GM21423 (cell line): ENCODE results near the gene DCAF11.

ENCODE experiments used
- ATAC-seq: cut with Tn5 transposase; IDR thresholded peaks from one replicate; pipeline ENCODE4 v1.9.1; 2021; ENCODE audit warnings: mild to moderate bottlenecking, moderate library complexity; ENCODE audit not compliant: unreplicated experiment

The DCAF11 gene

DNA sequence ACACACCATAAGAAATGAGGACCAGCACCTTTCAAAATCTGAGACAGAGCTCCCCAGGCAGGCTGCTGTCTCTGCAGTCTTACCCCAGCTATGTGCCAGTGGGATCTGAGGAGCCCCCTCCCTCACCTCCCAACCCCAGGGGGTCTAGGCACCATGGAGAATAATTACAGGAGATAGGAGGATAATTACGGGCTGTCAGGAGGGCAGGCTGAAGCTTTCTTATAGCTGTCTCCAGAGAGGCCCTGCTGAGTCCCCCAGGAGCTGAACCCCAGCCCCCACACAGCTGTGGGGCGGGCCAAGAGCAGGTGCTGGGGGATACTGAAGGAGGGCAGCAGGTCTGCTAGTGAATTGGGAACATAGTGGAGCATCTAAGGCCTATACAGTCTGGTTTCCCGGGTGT, 36.4 kb upstream of the DCAF11 start:
- ATAC-seq = no peak

DNA sequence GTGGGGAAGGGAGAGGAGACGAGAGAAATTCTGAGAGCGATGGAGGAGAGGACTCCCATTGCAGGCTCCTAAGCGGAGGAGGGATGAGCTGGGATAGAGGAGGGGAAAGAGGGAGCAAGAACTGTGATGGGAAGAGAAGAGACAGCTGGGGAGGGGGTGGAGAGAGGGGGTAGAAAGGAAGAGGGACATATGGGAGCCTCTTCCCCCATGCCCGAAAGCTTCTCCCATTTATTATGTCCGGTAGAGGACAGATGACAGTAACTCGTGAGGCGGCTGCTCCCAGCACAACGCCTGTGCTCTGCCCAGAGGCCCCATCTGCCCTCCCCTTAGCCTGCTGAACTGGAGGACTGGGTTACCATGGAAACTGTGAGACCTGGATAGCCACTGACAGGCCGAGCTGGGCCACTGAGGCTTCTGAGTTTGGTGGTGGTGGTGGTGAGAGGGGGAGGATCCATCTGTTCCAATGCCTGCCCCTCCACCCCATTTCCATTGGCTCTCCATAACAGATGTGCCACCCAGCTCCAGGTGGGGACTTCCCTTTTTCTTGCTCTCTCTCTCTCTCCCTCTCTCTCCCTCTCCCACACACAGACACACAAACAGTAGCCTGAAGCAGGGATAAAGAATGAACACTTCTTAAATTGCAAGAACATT, 35.0 kb upstream of the DCAF11 start:
- ATAC-seq = no peak

DNA sequence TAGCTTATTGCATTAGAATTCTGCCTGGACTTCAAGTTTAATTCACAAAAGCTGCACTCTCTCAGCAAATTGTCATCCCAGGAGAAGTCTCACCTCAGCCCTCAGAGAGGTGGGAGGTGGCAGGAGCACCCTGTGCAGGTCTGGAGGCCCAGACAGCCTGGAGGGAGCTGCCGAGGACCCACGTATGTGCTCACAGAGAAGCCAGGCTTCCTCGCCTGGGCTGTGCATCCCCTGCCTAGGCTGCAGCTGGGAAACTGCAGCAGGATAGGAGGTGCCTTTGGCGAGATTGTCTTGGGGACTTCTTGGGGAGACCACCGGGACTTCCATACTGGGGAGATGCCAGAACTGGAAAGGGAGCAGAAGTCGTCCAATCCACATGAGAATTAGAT, 34.4 kb upstream of the DCAF11 start:
- ATAC-seq = no peak

DNA sequence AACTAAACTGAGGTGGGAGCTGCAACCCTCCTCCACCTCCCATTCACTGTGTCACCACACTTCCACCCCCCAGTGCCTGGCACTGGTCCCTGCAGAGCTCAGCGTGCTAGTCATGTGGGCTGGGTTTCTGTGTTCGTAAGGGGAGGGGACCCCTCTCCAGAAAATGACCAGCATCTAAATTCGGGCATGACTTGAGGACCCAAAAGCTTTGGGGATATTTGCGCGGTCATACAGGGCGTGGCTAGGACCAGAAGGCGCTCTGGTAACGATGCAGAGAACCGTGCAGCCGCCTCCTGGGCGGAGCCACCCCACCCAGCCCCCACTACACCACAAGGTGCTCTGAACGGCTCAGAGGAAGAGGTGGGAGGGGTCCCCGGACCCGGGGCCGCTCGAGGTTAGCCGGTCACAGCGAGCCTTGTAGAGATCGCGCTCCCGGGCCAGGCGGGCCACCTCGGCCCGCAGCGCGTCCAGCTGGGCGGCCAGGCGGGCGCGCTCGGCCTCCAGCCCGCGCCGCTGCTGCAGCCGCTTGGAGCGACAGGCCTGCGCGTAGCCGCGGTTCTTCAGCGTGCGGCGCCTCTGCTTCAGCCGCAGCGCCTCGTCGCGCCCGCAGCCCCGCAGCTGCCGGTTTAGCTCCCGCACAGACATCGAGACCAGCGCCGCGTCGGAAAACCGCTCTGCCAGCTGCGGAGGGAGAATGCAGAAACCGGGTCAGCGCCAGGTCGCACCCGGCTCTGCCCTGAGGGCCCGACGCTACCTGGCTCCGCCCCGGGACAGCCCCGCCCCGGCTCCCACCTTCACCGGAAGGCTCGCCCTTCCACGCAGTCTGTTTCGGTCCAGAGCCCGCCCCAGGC, 33.5 kb upstream of the DCAF11 start:
- ATAC-seq = peak; percentile 82

DNA sequence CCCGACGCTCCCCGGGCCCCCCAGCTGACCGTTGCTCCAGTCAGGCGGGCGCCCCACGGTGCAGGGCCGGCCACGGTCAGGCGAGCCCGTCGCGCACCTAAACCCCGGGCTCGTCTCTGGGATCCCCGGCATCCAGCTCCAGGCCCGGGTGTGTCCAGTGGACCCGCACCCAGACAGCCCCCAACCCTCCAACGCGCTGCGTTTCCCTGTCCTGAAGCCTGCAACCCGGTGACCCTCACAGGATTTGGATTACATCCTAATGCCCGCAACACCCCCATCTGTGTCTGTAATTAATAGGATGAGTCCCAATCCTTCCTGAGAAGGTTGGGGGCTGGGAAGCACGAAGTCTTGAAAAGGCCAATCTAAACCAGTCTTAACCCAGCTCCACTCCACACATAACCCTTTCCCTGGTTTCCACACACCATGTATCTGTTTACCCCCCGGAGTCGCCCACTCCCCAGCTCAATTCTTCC, 32.8 kb upstream of the DCAF11 start:
- ATAC-seq = no peak

DNA sequence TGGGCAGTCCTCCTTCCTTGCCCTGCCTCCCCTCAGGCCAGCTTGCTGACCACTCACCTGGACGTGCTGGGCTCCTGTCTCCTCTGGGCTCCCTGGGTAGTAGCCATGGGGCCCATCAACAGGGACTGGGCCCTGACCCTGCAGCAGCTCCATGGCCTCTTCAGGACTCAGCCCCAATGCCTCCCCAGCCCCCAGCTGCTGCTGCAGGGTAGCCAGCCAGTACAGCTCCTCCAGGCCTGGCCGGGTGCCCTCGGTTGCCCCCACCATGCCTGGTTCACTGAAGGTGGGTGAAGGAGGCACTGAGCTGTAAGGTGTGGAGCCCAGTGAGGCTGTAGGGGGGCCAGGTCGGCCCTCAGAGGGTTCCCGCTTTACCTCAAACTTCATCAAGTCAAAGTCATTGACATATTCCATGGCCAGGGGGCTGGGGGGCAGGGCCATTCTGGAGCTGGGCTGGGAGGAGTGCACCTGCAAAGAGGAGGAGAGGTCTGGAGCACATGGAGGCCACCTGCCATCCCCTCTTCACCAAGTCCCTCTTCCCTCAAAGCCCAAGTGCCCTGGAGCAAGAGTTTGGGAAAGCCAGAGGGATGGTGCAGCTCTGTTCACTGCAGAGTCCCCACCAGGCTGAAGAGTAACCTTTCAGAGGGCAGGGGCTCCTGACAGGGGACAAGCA, 32.0 kb upstream of the DCAF11 start:
- ATAC-seq = no peak

DNA sequence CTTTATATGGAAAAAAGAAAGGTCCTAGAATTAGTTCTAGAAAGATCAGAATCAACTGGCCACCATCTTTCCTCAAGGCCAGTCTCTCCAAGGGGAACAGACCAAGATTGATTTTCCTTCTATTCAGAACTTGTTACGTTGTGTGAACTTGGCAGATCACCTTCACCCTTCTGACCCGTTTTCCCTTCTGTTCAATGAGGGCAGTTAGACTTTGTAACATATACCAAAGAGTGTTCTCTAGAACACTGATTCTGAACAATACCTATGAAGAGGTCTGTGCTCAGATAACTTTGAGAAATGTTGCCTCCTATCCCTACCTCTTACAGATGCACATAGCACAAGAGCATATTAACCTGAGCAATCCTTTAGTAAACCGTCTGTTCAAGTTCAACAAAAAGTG, 31.1 kb upstream of the DCAF11 start:
- no peak for ATAC-seq

DNA sequence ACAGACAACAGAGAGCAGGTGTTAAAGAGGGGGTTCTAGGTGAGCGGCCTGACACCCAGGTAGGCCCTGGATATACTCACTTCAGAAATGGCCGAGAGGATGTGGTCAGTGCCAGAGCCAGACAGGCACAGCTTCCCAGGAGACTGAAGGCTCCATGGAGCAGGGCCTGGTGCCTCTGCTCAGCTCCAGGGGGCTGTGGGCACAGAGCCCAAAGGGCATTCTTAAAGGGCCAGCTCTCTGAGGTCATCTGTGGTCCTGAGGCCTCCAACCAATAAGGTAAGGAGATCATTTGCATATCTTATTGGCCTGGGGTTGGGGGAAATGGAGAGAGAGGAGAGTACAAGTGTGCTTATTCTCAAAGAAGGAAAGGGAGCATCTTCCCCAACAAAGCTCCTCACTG, 30.1 kb upstream of the DCAF11 start:
- ATAC-seq = no peak

DNA sequence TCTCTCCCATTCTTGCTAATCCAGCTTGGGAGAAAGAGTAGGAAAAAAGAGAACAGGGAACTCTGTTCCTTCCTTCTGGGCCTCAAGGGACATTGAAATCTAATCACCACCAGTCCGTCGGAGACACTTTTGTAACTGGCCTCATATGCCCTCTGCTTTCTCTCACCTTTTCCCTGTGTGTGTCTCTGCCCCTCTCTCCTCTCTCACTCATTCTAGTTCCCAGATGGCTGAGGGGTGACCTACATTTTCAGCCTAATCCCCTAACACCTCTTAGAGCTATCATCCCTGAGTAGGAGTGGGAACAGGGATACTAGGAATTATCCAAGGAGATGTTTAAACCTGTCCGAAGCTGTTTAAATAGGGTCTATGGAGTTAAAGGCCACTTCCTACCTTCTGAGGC, 29.4 kb upstream of the DCAF11 start:
- ATAC-seq = no peak

DNA sequence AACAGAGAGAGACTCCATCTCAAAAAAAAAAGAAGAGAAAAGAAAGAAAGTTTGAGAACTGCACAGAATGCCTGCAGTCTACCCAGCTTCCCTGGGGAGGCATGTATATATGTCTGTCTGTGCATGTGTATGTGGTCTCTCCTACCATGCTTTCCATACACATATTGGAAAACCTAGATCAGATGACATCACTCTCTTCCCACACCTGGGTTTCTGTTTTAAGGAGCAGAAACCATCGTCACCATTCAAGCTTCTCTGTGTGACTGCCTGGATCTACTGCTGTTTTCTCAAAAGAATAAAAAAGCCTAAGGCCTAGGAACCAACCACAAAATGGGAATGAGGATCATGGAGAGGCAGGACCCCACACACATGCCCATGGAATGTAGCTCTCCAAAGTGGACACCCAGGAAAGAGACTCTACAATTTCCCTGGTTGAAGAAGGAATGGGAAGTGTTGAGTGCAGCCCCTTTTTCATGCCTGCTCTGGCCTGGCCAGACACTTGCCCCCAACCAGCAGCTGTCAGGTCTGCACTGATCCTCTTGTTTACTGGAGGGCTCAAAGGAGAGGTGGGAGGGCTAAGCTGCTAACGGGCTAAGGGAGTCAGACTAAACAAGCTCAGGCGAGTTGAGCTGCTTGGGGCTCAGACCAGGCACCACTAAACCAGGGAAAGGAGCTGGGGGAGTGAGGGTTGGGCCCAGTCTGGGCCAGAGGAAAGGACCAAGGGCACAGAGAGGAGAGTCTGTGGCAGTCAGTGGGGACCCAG, 28.2 kb upstream of the DCAF11 start:
- no peak for ATAC-seq

DNA sequence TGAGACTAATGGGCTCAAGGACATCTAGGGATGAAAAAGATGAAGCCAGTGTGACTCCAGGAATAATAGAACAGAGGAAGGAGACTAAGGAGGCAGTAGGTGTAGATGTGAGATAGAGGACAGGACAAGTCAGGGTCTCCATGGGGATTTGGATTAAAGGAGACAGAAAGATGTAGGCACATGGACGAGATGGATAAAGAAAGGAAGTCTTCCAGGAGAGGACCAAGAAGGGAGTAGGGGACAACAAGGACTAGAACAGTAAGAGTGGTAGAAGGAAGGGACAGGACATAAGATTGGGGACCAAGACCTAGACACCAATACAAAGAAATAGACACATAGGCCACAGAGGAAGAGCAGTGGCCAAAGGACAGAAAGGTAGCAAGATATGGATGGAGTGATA, 27.6 kb upstream of the DCAF11 start:
- ATAC-seq = no peak

DNA sequence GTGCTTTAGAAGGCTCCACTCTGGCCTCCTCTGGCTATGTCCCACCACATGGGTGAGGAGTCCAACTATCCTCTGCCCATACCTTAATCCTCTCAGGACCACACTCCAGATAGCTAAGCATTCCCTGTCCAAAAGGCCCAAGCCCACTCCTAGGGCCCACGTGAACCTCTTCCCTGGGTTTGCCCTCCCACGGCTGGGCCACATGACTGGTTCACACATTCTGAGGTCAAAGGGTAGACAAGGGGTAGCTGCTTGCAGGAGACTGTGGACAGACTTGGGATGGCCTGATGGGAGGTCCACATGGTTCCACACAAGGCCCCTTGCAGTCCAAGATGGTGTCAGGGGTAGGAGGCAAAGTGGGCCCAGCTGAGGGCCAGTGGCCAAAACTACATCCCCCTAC, 26.5 kb upstream of the DCAF11 start:
- ATAC-seq = no peak

DNA sequence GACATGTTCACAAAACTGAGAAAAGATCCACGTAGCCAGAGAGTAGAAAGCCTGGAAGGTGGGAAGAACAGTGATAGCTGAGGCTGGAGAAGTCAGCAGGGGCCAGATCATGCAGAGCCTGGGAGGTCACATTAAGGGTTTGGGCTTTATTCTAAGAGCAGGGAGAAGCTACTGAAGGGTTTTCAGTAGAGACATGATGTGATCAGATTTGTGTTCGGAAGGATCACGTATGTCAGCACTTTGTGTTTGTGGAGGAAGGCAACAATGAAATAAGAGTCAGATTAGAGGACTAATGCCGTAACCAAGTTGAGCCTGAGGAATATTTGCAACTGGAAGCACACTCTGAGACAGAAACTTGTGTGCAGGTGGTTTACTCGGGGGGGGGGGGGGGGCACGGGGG, 24.7 kb upstream of the DCAF11 start:
- no peak for ATAC-seq

DNA sequence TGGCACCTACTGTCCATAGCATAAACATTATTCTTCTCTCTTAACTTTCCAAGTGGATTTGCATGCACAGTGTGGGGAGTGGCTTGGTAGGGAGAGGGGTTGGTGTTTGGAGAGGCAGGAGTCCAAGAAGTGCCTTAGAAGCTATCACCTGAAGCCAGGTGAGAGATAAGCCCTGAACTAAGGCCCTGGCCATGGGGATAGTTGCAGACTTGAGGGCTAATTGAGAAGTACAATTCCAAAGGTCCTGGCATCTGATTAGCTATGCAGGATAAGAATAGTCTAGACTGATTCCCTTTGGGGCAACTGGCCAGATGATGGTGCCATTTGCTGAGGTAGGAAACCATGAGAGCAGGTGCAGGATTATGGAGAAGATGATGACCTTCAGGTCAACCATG, 22.5 kb upstream of the DCAF11 start:
- no peak for ATAC-seq

DNA sequence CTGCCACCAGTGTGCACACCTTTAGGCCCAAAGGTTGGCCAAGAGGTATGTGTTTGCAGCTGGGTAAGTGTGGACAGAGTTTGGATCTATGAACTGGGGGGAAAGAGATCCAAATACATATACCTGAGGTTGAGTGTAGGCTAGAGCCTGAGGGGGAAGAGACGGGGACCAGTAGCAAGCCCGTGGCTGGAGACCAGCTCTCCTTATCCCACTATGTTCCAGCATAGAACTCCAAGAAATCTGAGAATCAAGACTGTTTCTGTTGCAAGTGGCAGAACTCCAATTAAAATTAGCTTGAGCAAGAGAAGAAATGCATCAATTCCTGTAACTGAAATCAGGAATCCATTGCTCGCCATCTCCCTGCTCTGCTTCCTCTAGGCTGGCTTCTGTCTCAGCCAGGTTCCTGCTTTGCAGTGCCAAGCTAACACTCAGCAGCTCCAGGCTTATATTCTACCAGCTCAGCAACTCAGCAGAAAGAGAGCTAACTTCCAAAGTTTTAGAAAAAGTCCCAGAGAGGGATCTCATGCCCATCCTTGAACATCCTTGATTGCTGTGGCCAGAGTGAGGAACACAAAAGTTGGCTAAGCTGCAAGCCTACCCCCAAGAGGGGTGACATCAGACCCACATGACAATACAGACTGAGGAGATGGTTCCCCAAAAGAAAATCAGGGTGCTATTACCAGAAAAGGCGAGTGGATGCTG, 21.9 kb upstream of the DCAF11 start:
- ATAC-seq = no peak

DNA sequence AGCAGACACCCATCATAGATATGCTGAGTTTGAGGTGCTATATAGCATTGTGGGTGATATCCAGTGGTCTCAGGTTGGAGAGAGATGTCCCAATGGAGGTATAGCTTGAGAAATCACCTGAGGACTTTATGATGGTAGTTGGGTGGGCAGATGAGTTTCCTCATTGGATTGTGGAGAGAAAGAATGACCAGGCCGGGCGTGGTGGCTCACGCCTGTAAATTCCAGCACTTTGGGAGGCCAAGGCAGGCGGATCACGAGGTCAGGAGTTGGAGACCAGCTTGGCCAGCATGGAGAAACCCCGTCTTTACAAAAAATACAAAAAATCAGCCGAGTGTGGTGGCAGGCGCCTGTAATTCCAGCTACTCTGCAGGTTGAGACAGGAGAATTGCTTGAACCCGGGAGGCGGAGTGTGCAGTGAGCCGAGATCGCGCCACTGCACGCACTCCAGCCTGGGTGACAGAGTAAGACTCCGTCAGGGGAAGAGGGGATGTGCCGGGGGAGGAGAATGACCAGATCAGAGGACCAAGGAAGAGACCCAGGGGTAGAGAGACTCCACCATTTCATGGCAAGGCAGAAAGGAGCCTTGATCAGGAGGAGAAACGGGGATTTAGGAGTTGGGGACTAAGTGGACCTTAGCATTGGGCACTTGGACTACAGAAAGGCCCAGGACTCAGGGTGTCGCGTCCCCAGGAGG, 21.2 kb upstream of the DCAF11 start:
- no peak for ATAC-seq

DNA sequence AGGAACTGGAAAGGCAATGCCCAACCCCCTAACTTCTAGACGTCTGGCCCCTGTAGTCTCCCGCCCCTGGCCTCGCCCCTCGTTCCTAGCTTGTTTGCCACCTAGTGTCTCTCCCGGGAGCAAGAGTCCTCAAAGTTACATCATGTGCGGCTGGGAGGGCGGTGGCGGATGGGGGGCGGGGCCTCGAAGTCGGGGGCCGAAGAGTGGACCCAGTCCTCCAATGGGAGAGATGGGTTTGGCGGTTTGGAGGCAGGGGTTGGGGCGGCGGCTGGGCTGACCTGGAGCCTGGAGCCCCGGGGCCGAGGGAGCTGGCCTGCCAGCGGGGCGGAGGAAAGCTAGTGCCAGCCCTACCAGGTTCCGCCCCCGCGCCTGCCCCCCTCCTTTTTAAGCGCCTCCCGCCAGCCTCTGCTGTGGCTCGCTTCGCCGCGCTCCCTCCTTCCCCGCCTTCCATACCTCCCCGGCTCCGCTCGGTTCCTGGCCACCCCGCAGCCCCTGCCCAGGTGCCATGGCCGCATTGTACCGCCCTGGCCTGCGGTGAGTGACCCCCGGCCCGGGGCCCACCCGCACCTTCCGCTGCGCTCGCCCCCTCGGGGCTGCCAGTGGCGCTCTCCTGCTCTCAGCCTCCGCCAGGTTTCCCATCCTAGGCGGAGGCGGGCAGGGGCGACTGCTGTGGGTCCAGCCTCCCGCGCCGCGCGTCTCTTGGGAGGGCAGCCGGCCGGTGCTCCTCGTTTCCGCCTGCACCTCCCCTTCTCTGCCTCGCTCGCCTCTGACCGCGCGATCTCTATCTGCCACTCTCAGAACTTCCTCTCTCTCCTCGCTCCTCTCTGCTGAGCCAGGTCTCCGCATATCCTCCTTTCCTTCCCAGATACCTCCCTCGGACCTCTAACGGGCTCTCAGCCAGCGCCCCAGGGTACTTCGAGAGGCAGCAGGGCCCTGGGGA, 20.4 kb upstream of the DCAF11 start, which contains the start of gene PCK2:
Gene PCK2 (plus strand): TSS at position 411 of the 940 bp plus-strand sequence. CDS start 95 bp downstream, at position 506.
- peak; percentile 46 for ATAC-seq

DNA sequence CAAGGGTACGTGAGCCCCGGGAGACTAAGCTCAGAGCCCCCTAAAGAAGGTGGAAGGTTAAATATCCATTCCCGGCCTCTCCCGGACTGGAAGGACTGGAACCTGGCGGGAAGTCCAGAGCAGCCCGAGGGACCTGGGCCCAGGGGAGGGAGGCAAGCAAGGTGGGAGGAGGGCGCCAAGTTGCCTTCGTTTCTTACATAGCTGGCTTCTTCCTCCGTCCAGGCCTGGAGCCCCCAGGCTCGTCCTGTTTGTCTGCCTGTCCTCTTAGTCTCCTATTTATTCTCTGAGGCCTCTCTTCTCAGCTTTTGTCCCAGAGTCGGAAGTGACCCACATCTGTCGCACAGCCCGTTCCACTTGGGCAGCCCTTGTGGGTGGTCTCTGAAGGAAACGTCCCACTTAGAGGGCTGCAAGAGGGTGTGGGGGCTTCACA, 19.7 kb upstream of the DCAF11 start:
- ATAC-seq = no peak
